GM21423 (cell line): ENCODE results near the gene MARK3.

ENCODE experiments used
- ATAC-seq: cut with Tn5 transposase; IDR thresholded peaks from one replicate; pipeline ENCODE4 v1.9.1; 2021; ENCODE audit warnings: mild to moderate bottlenecking, moderate library complexity; ENCODE audit not compliant: unreplicated experiment

The MARK3 gene

GRCh38 chr14:103366741-103367140 lies 18.5 kb upstream of the MARK3 start:
- ATAC-seq = no peak

GRCh38 chr14:103367995-103368394 lies 17.2 kb upstream of the MARK3 start:
- no peak for ATAC-seq

GRCh38 chr14:103370087-103370486 lies 15.1 kb upstream of the MARK3 start:
- no peak for ATAC-seq

- no peak for ATAC-seq
These were observed 13.2 kb upstream of the MARK3 start for GRCh38 chr14:103372017-103372416.

GRCh38 chr14:103372552-103373304 lies 12.5 kb upstream of the MARK3 start:
- ATAC-seq = no peak

- ATAC-seq = no peak
These were observed 11.1 kb upstream of the MARK3 start for GRCh38 chr14:103374121-103374520.

- ATAC-seq = no peak
These were observed 7.6 kb upstream of the MARK3 start for GRCh38 chr14:103377522-103378037.

- ATAC-seq = no peak
These were observed 7.0 kb upstream of the MARK3 start for GRCh38 chr14:103378038-103378854.

GRCh38 chr14:103380719-103381377 lies 4.4 kb upstream of the MARK3 start:
- ATAC-seq = no peak

GRCh38 chr14:103382376-103382775 lies 2.8 kb upstream of the MARK3 start:
- ATAC-seq = no peak

- ATAC-seq = peak; percentile 1
These were observed 614 bp upstream of the MARK3 start for GRCh38 chr14:103384450-103385151.

GRCh38 chr14:103385929-103386712 lies 906 bp downstream of the MARK3 start:
- peak; percentile 1 for ATAC-seq

- ATAC-seq = no peak
These were observed 1.6 kb downstream of the MARK3 start for GRCh38 chr14:103386713-103387329.

- no peak for ATAC-seq
These were observed 3.4 kb downstream of the MARK3 start for GRCh38 chr14:103388664-103389063.

- no peak for ATAC-seq
These were observed 5.4 kb downstream of the MARK3 start for GRCh38 chr14:103390605-103391004.

GRCh38 chr14:103391048-103391447 lies 5.8 kb downstream of the MARK3 start:
- ATAC-seq = no peak

- ATAC-seq = no peak
These were observed 6.9 kb downstream of the MARK3 start for GRCh38 chr14:103392106-103392505.

GRCh38 chr14:103392572-103392971 lies 7.4 kb downstream of the MARK3 start:
- no peak for ATAC-seq

- ATAC-seq = no peak
These were observed 7.9 kb downstream of the MARK3 start for GRCh38 chr14:103393070-103393469.
